Measurements from ENCODE around the gene BSG. TPM values are rescaled to one million over a fixed set of nuclear protein-coding genes. Genes with fewer than 3 reads are reported as not detected.

Gene BSG
- total and polyA plus RNA-seq, 9 of the 15 experiments (the other 6 are each of a cell fraction or from before 2014, with no cell fraction given) = 4.6 to 495 (median 187) TPM

GRCh38 chr19:531009-531752 lies 41.2 kb upstream of the BSG start (continued):
- TF ChIP-seq NCOA1 (IDR thresholded peaks at IDR 0.05; ENCODE audit: low read depth) (no peak), SIN3A (IDR thresholded peaks at IDR 0.05; ENCODE audit: borderline replicate concordance in 2 of 2, control insufficient read depth in 1 of 2, low read depth in 2 of 2, low read length in 2 of 2) (peak; percentile 53 to 72; a peak in 1 of 4 replicates), CEBPG (CRISPR knock-in tag; IDR thresholded peaks at IDR 0.05) (no peak), CEBPG (tag; conservative IDR thresholded peaks at IDR 0.05 in 1 of 2, IDR thresholded peaks at IDR 0.05 in 1 of 2) (no peak), CCNT2 (IDR thresholded peaks at IDR 0.05; ENCODE audit: borderline replicate concordance, extremely low read depth, insufficient read length, low read depth, low read length) (peak; percentile 28), CHAMP1 (IDR thresholded peaks at IDR 0.05) (no peak), TAL1 (IDR thresholded peaks at IDR 0.05) (no peak), HMG20A (CRISPR knock-in tag; conservative IDR thresholded peaks at IDR 0.05) (no peak), JUND (IDR thresholded peaks at IDR 0.05; ENCODE audit: borderline replicate concordance, low read depth, low read length) (no peak; the same call in 1 of the 2 replicates), JUND (tag; IDR thresholded peaks at IDR 0.05; ENCODE audit: borderline replicate concordance, low read depth, low read length) (no peak), ZBTB7A (IDR thresholded peaks at IDR 0.05; ENCODE audit: borderline replicate concordance, control insufficient read depth, low read depth, low read length) (peak; percentile 83), NFE2L1 (tag; IDR thresholded peaks at IDR 0.05; ENCODE audit: borderline replicate concordance, low read depth) (no peak), U2AF1 (optimal IDR thresholded peaks at IDR 0.05; ENCODE audit: low read depth, low read length) (no peak), MED1 (CRISPR knock-in tag; IDR thresholded peaks at IDR 0.05; ENCODE audit: borderline replicate concordance) (no peak; the same call in 1 of the 2 replicates), THAP12 (CRISPR knock-in tag; IDR thresholded peaks at IDR 0.05) (no peak), TBP (optimal IDR thresholded peaks at IDR 0.05; ENCODE audit: low read depth, low read length) (peak; percentile 65), ZNF518B (CRISPR knock-in tag; IDR thresholded peaks at IDR 0.05) (no peak), NR2C1 (IDR thresholded peaks at IDR 0.05) (no peak), NR2C1 (tag; IDR thresholded peaks at IDR 0.05) (no peak)
